ENCODE measurements around the gene CA11.

Gene CA11

GRCh38 chr19:48674921-48675824, 29.2 kb upstream of the CA11 start:
- H3K4me3 ChIP-seq (ENCODE audit: low read depth, low read length), result no peak overlapping the region
- peak; percentile 97 for DNase-seq (ENCODE audit: low read depth)
- TF ChIP-seq CTCF (IDR thresholded peaks at IDR 0.05; ENCODE audit: low read depth, low read length) (peak; percentile 100), POLR2A (IDR thresholded peaks at IDR 0.05; ENCODE audit: extremely low read depth, insufficient read length) (no peak), MAX (IDR thresholded peaks at IDR 0.05; ENCODE audit: low read depth, low read length) (peak; percentile 86), MYC (IDR thresholded peaks at IDR 0.05; ENCODE audit: low read depth, low read length) (peak; percentile 79; the same call in 1 of the 2 replicates)

GRCh38 chr19:48674216-48674809, 28.3 kb upstream of the CA11 start:
- TF ChIP-seq POLR2A (IDR thresholded peaks at IDR 0.05; ENCODE audit: extremely low read depth, insufficient read length) (no peak), MAX (IDR thresholded peaks at IDR 0.05; ENCODE audit: low read depth, low read length) (no peak), MYC (IDR thresholded peaks at IDR 0.05; ENCODE audit: low read depth, low read length) (no peak), CTCF (IDR thresholded peaks at IDR 0.05; ENCODE audit: low read depth, low read length) (no peak)
- DNase-seq (ENCODE audit: low read depth), result no peak
- no peak overlapping the region for H3K4me3 ChIP-seq (ENCODE audit: low read depth, low read length)

GRCh38 chr19:48673436-48674100, 27.6 kb upstream of the CA11 start:
- H3K4me3 ChIP-seq (ENCODE audit: low read depth, low read length), result no peak overlapping the region
- TF ChIP-seq MAX (IDR thresholded peaks at IDR 0.05; ENCODE audit: low read depth, low read length) (no peak), MYC (IDR thresholded peaks at IDR 0.05; ENCODE audit: low read depth, low read length) (no peak), CTCF (IDR thresholded peaks at IDR 0.05; ENCODE audit: low read depth, low read length) (no peak), POLR2A (IDR thresholded peaks at IDR 0.05; ENCODE audit: extremely low read depth, insufficient read length) (no peak)
- no peak for DNase-seq (ENCODE audit: low read depth)

GRCh38 chr19:48672994-48673393, 27.0 kb upstream of the CA11 start, which contains the start of gene NTN5:
NTN5 (minus strand) TSS chr19:48673017; CDS start chr19:48670986, 2,031 bp downstream.
- no peak for DNase-seq (ENCODE audit: low read depth)
- no peak for TF ChIP-seq MAX (IDR thresholded peaks at IDR 0.05; ENCODE audit: low read depth, low read length)
- TF ChIP-seq MYC (IDR thresholded peaks at IDR 0.05; ENCODE audit: low read depth, low read length), result no peak
- no peak for TF ChIP-seq CTCF (IDR thresholded peaks at IDR 0.05; ENCODE audit: low read depth, low read length)
- no peak for TF ChIP-seq POLR2A (IDR thresholded peaks at IDR 0.05; ENCODE audit: extremely low read depth, insufficient read length)
- H3K4me3 ChIP-seq (ENCODE audit: low read depth, low read length), result no peak within 1 kb of the TSS

- H3K4me3 ChIP-seq (ENCODE audit: low read depth, low read length), result no peak overlapping the region
- TF ChIP-seq CTCF (IDR thresholded peaks at IDR 0.05; ENCODE audit: low read depth, low read length) (no peak), MAX (IDR thresholded peaks at IDR 0.05; ENCODE audit: low read depth, low read length) (no peak), POLR2A (IDR thresholded peaks at IDR 0.05; ENCODE audit: extremely low read depth, insufficient read length) (no peak), MYC (IDR thresholded peaks at IDR 0.05; ENCODE audit: low read depth, low read length) (no peak)
- DNase-seq (ENCODE audit: low read depth), result no peak
These were observed 25.5 kb upstream of the CA11 start for GRCh38 chr19:48671446-48671995.

Measured in NB4 (cell line).